ENCODE results near the gene SMC5.
"Not testable (repeated sequence)": the region's sequence is repeated elsewhere in the genome, so short reads cannot be mapped to it uniquely, and the experiment has no call there.

The SMC5 gene

GRCh38 chr9:70228611-70229010 is 30.2 kb upstream of the SMC5 start:
- no peak for DNase-seq (ENCODE audit: low spot score)
- in situ Hi-C loops (cut with MboI; ENCODE audit: low pct_unique_long_range_greater_than_20kb, low sequenced_read_pairs, unreplicated experiment), result no loop called here
- TF ChIP-seq, protein P1, sequence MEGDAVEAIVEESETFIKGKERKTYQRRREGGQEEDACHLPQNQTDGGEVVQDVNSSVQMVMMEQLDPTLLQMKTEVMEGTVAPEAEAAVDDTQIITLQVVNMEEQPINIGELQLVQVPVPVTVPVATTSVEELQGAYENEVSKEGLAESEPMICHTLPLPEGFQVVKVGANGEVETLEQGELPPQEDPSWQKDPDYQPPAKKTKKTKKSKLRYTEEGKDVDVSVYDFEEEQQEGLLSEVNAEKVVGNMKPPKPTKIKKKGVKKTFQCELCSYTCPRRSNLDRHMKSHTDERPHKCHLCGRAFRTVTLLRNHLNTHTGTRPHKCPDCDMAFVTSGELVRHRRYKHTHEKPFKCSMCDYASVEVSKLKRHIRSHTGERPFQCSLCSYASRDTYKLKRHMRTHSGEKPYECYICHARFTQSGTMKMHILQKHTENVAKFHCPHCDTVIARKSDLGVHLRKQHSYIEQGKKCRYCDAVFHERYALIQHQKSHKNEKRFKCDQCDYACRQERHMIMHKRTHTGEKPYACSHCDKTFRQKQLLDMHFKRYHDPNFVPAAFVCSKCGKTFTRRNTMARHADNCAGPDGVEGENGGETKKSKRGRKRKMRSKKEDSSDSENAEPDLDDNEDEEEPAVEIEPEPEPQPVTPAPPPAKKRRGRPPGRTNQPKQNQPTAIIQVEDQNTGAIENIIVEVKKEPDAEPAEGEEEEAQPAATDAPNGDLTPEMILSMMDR (IDR thresholded peaks at IDR 0.05; ENCODE audit: extremely low read depth, insufficient read depth, missing control alignments), result no peak

- TF ChIP-seq, protein P1 (IDR thresholded peaks at IDR 0.05; ENCODE audit: extremely low read depth, insufficient read depth, missing control alignments), result no peak
- in situ Hi-C loops (cut with MboI; ENCODE audit: low pct_unique_long_range_greater_than_20kb, low sequenced_read_pairs, unreplicated experiment), result no loop called here
- no peak for DNase-seq (ENCODE audit: low spot score)
Observed at GRCh38 chr9:70229026-70229425, 29.8 kb upstream of the SMC5 start.

DNA sequence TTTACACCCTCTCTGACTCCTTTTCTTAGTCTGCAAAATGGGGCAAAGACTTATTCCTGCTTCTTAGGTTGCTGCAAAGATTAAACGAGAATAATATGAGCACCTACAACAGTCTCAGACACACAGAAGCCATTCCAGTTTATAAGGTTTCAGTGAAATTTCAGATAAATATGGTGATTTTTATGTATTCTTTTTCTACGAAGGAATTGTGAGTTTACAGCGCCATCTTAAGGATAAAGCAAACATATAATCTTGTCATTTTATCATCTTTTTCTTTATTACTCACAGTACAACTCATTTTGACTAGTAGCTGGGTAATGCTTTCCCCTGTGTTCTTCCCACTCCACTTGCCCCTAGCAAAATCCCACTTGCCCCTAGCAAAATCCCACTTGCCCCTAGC is 29.2 kb upstream of the SMC5 start:
- no peak for DNase-seq (ENCODE audit: low spot score)
- TF ChIP-seq, protein P1 (IDR thresholded peaks at IDR 0.05; ENCODE audit: extremely low read depth, insufficient read depth, missing control alignments), result no peak
- in situ Hi-C loops (cut with MboI; ENCODE audit: low pct_unique_long_range_greater_than_20kb, low sequenced_read_pairs, unreplicated experiment), result no loop called here

DNA sequence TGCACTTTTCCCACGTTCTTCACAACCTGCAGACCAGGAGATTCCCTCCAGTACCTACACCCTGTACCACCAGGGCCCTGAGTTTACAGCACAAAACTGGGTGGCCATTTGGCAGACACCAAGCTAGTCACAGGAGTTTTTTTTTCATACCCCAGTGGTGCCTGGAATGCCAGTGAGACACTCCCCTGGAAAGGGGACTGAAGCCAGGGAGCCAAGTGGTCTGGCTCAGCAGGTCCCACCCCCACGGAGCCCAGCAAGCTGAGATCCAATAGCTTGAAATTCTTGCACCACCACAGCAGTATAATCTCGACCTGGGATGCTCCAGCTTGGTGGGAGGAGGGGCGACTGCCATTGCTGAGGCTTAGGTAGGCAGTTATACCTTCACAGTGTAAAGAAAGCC is 26.3 kb upstream of the SMC5 start:
- in situ Hi-C loops (cut with MboI; ENCODE audit: low pct_unique_long_range_greater_than_20kb, low sequenced_read_pairs, unreplicated experiment), result no loop called here
- TF ChIP-seq, protein P1 (IDR thresholded peaks at IDR 0.05; ENCODE audit: extremely low read depth, insufficient read depth, missing control alignments), result no peak
- no peak for DNase-seq (ENCODE audit: low spot score)

DNA sequence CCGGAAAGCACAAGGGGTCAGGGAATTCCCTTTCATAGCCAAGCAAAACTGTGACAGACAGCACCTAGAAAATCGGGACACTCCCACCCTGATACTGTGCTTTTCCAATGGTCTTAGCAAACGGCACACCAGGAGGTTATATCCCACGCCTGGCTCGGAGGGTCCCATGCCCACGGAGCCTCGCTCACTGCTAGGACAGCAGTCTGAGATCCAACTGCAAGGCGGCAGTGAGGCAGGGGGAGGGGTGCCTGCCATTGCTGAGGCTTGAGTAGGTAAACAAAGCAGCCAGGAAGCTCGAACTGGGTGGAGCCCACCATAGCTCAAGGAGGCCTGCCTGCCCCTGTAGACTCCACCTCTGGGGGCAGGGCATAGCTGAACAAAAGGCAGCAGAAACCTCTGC is 24.6 kb upstream of the SMC5 start:
- DNase-seq (ENCODE audit: low spot score); in situ Hi-C loops (cut with MboI; ENCODE audit: low pct_unique_long_range_greater_than_20kb, low sequenced_read_pairs, unreplicated experiment): not testable (repeated sequence)

GRCh38 chr9:70245952-70246351 is 12.8 kb upstream of the SMC5 start:
- in situ Hi-C loops (cut with MboI; ENCODE audit: low pct_unique_long_range_greater_than_20kb, low sequenced_read_pairs, unreplicated experiment); DNase-seq (ENCODE audit: low spot score): not testable (repeated sequence)

DNA sequence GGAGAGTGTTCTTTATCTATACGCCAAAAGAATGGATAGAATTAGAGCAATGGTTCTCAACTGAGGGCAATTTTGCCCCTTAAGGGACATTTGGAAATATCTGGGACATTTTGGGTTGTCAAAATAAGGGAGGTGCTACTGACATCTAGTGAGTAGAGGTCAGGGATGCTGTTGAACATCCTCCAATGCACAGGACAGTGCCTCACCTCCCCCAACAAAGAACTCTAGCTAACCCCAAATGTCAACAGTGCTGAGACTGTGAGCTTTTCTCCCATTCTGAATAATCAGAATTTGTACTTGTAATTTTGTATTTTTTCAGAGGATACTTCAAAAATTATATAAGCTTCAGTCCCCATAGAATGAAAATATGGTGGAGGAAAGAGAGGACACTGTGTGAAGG is 8.6 kb upstream of the SMC5 start:
- in situ Hi-C loops (cut with MboI; ENCODE audit: low pct_unique_long_range_greater_than_20kb, low sequenced_read_pairs, unreplicated experiment), result no loop called here
- TF ChIP-seq, protein P1 (IDR thresholded peaks at IDR 0.05; ENCODE audit: extremely low read depth, insufficient read depth, missing control alignments), result no peak
- DNase-seq (ENCODE audit: low spot score), result no peak

GRCh38 chr9:70255486-70255885 is 3.3 kb upstream of the SMC5 start:
- TF ChIP-seq, protein P1 (IDR thresholded peaks at IDR 0.05; ENCODE audit: extremely low read depth, insufficient read depth, missing control alignments), result no peak
- DNase-seq (ENCODE audit: low spot score), result no peak
- in situ Hi-C loops (cut with MboI; ENCODE audit: low pct_unique_long_range_greater_than_20kb, low sequenced_read_pairs, unreplicated experiment), result no loop called here
